Measurements from ENCODE around the gene SMIM20.

DNA sequence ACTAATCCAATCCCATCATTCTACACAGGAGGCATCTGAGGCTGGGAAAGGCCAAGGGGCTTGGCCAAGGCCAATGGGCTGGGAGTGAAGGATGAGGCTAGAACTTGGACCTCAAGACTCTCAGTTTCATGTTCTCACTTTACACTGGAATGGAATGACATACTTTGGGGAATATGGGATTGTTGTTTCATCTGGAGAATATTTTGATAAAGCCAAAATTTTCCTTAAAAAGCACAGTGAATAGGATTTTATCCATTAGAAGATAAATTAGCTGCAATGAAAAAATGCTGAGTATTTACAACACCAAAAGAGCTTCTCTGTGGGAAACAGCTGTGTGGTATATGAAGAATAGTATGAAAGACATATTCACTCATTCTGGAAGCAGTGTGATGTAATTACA, 29.3 kb downstream of the SMIM20 start:
- TF ChIP-seq, protein P1, sequence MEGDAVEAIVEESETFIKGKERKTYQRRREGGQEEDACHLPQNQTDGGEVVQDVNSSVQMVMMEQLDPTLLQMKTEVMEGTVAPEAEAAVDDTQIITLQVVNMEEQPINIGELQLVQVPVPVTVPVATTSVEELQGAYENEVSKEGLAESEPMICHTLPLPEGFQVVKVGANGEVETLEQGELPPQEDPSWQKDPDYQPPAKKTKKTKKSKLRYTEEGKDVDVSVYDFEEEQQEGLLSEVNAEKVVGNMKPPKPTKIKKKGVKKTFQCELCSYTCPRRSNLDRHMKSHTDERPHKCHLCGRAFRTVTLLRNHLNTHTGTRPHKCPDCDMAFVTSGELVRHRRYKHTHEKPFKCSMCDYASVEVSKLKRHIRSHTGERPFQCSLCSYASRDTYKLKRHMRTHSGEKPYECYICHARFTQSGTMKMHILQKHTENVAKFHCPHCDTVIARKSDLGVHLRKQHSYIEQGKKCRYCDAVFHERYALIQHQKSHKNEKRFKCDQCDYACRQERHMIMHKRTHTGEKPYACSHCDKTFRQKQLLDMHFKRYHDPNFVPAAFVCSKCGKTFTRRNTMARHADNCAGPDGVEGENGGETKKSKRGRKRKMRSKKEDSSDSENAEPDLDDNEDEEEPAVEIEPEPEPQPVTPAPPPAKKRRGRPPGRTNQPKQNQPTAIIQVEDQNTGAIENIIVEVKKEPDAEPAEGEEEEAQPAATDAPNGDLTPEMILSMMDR (IDR thresholded peaks at IDR 0.05) = no peak
- TF ChIP-seq POLR2A (IDR thresholded peaks at IDR 0.05) = no peak

Data from body of pancreas (tissue), 4 donors.